NCI-H2081 treated with DMSO at 0.1 percent for 48 hours (cell line): ENCODE measurements around the gene PPP2R1A.

Experiments
- DNase-seq: peaks from one replicate; lab custom pipeline; 2025; lab: John Stamatoyannopoulos, UW

The PPP2R1A gene

GRCh38 chr19:52189735-52190486 is at the start of gene PPP2R1A:
Gene PPP2R1A, plus strand, starts transcription at chr19:52190052. Its CDS starts 45 bp downstream, at chr19:52190097.
- DNase-seq = peak; percentile 99

GRCh38 chr19:52141203-52141602 is 48.6 kb upstream of the PPP2R1A start:
- no peak for DNase-seq

- no peak for DNase-seq
Measured at GRCh38 chr19:52142001-52142595, 47.8 kb upstream of the PPP2R1A start.

- DNase-seq = no peak
Measured at GRCh38 chr19:52148256-52148655, 41.6 kb upstream of the PPP2R1A start.

GRCh38 chr19:52155596-52156359 is 34.1 kb upstream of the PPP2R1A start:
- no peak for DNase-seq

DNA sequence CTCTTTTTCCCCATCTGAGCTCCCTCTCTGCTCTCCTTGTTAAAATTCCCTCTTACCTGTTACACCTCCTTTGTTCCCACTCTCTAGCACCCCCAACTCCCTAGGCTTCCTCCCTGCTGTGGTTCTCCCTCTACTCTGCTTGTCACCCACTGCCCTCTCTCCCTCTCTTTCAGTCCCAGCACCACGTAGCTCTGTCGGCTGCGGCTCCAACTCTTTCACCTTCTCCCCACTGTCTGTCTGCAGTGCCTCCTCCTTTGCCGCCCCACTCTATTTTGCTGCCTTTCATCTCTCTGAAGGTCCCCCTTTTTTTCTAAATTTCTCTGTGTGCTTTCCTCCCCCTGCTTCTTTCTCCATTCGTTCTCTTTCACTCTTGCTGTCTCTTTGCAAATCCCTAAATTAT is 19.5 kb upstream of the PPP2R1A start:
- no peak for DNase-seq

GRCh38 chr19:52170863-52171320 is 19.0 kb upstream of the PPP2R1A start:
- no peak for DNase-seq

DNA sequence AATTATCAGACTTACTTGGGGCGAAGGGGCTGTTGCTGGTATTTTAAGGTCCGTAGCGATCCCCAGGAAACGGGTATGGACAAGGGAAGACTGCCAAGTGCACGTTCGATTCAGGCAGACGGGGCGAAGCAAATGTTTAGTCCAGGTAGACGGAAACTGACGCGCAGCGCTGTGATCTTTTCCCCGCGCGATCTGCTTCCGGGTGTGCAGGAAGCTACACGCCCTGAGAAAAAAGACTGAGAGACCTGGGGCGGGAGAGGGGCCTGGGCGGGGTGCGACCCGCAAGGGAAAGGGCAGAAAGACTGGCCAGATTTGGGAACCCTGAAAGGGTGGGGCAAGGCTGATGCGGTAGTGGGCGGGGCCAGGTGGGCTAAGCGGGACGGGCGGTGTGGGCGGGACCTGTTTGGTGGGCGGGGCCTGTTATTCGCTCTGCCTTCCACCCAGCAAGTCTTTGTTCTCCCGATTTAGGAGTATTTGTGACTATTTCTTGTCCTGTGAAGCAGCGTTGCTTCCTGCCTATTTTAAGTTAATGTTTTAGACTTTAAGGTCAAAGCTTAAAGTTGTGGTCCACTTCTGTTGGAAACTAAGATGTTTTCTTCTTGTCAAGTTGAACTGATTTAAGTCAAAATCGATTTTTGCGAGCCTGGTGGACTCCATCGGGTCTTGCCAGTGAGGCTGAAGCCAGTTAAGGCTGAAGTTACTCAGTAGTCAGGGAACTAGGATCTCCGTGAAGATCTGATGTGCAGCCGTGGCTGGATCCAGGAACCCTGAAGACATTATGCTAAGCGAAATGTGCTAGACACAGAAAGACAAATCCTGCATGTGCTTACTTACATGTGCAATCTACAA is 18.3 kb upstream of the PPP2R1A start, which contains the start of gene ZNF836:
Gene ZNF836 (minus strand): TSS at position 301 of the 849 bp plus-strand sequence. CDS start 3,549 bp downstream, outside the sequence.
- peak; percentile 21 for DNase-seq

- no peak for DNase-seq
Measured at GRCh38 chr19:52172347-52172746, 17.5 kb upstream of the PPP2R1A start.

GRCh38 chr19:52176574-52176973 is 13.3 kb upstream of the PPP2R1A start:
- DNase-seq = no peak

DNA sequence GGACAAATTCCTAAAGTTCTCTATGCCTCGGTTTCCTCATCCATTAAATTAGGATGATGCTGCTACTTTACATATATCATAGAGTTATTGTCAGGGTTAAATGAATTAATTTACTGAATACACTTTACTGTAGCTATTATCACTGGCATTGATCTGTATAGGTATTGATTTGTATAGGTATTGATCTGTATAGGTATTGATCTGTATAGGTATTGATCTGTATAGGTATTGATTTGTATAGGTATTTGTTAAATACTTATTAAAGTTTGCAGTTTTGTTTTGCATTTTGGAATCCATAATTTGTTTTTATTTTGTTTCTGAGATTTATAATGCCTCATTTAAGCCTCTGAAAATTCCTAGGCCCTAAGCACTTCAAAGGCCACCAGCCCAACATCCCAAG is 2.4 kb upstream of the PPP2R1A start:
- no peak for DNase-seq

DNA sequence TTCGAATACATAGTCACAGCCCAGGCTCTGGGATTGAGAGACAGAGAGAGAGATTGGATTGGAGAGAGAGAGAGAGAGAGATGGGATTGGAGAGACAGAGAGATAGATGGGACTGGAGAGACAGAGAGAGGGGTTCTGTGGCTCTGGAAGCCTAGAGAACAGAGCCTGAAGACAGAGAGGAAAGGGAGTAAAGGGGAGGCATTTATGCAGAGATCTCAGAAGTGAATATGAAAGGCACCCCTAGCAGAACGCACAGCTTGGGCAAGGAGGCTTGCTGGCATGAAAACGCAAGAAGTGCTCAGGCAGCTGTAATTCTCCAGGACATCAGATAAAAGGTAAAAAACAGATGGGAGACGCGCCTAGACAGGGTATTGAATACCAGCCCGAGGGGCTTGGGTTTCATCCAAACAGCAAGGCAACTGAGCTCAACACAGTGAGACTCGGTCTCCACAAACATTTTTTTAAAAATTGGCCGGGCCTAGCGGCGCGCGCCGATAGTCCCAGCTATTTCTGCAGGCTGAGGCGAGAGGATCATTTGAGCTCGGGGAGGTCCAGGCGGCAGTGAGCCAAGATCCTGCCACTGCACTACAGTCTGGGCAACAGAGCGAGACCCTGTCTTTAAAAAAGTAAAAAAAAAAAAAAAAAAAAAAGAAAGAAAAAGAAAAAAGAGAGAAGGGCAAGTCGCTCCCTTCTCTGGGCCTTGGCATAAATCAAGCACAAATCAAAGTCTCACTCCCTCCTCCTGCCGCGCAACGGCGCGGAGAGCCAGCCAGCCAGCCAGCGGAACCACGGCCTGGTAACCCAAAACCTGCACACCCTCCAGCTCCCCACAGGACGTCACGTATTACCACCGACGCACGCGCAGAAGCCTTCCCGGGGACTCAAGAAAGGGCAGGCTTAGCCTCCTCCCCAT is 774 bp upstream of the PPP2R1A start:
- no peak for DNase-seq

- no peak for DNase-seq
Measured at GRCh38 chr19:52190487-52191293, 838 bp downstream of the PPP2R1A start.

DNA sequence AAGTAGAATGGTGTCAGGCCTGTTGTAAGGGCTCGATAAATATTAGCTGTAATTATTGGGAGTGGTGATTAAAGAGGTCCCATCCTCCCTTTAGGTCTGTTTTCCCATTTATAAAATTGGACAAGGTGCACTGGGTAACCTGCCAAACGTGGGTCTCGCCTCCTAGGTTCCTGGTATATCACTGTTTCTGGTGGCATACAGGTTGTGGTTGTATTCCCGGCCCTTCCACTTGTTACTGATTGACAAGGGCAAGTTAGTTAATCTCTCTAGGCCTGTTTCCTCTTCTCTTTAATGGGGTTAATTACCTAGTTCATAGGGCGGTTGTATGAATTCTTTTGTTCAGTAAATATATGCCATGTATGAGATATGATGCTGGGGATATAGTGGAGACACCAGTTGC is 1.5 kb downstream of the PPP2R1A start:
- DNase-seq = no peak

- no peak for DNase-seq
Measured at GRCh38 chr19:52191951-52192350, 2.1 kb downstream of the PPP2R1A start.

DNA sequence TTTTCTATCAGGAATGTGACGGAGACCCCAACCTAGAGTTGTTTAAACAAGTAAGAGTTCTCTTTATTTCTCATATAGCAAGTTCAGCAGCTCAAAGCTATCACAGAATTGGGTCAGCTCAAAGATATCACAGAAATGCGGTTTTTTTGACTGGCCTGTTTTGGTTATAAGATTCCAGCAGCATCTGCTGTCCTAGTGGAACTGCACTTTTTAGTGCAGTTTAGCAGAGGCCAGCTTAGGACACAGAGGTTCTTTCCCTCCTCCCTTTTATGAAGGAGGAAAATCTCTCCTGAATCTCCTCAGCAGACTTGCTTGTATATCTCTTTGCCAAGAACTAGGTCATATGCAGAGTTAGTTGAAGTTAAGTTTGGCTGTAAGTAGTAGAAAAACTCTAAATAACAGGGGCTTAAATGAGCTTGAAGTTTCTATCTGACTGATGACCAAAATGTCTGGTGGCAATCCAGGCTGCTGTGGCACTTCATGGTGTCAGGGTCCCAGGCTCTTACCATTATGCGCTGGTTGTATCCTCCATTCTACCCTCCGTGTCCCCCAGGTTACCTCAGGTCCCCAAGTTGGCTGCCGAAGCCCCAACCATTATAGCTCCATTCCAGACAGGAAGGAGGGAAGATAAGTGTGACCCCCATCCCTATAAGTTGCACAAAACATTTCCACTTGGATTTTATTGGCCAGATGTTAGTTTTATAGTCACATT is 6.6 kb downstream of the PPP2R1A start:
- no peak for DNase-seq

- no peak for DNase-seq
Measured at GRCh38 chr19:52197964-52198363, 8.1 kb downstream of the PPP2R1A start.

DNA sequence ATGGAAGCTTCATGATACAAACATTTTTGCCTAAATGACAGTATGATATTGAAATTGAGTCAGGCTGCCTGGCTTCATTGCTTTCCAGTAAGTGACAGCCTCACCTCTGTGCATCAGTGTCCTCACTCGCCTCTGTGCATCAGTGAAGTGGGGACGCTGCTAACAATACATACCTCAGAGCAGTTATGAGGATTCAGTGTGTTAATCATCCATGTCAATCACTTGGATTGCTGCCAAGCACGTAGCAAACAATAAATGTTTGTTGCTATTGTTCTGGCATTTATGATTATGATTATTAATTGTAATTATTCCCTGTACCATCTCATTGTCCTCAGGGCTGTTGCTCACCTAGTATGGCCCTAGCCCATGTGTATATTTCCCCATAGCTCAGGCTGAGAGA is 8.8 kb downstream of the PPP2R1A start:
- DNase-seq = no peak

GRCh38 chr19:52200044-52200443 is 10.2 kb downstream of the PPP2R1A start:
- DNase-seq = no peak
